Gastrocnemius medialis (tissue), 4 donors: ENCODE measurements around the gene KCNA5.

Experiments used
- POLR2A ChIP-seq, 2 donors: fragments of 450-650 bp; IDR thresholded peaks; one replicate each; pipeline ENCODE4 v1.6.1; 2017; ENCODE audit warnings: antibody characterized with exemption in 2 of 2, mild to moderate bottlenecking in 2 of 2, moderate library complexity in 2 of 2
- TF ChIP-seq, protein P1 (sequence below), 5 experiments: fragments of 450-650 bp in 3 of 5; fragments of 200-600 bp in 2 of 5; sonication (generic) in 2 of 5; IDR thresholded peaks in 4 of 5; conservative IDR thresholded peaks in 1 of 5; 1 replicate in 4 of 5; 2 replicates in 1 of 5; pipeline ENCODE4 v1.5.1; 2016 to 2019; ENCODE audit warnings: antibody characterized with exemption in 5 of 5, mild to moderate bottlenecking in 3 of 5, moderate library complexity in 3 of 5

- TF ChIP-seq, protein P1, sequence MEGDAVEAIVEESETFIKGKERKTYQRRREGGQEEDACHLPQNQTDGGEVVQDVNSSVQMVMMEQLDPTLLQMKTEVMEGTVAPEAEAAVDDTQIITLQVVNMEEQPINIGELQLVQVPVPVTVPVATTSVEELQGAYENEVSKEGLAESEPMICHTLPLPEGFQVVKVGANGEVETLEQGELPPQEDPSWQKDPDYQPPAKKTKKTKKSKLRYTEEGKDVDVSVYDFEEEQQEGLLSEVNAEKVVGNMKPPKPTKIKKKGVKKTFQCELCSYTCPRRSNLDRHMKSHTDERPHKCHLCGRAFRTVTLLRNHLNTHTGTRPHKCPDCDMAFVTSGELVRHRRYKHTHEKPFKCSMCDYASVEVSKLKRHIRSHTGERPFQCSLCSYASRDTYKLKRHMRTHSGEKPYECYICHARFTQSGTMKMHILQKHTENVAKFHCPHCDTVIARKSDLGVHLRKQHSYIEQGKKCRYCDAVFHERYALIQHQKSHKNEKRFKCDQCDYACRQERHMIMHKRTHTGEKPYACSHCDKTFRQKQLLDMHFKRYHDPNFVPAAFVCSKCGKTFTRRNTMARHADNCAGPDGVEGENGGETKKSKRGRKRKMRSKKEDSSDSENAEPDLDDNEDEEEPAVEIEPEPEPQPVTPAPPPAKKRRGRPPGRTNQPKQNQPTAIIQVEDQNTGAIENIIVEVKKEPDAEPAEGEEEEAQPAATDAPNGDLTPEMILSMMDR (IDR thresholded peaks at IDR 0.05 in 4 of 5, conservative IDR thresholded peaks at IDR 0.05 in 1 of 5) = no peak
- TF ChIP-seq POLR2A (IDR thresholded peaks at IDR 0.05) = no peak
Measured at GRCh38 chr12:5059358-5059757, 15.7 kb downstream of the KCNA5 start.
